Measurements from ENCODE around the gene IRF6.

GRCh38 chr1:209784265-209785169, 21.4 kb downstream of the IRF6 start, which contains the start of gene C1orf74:
- TF ChIP-seq CTCF (IDR thresholded peaks at IDR 0.05) (peak in 1 of 6 experiments; percentile 10), POLR2A (IDR thresholded peaks at IDR 0.05) (peak; percentile 68)

Measured in adrenal gland (tissue), 5 donors.